Measurements from ENCODE around the gene MARCHF5.
"Not testable (repeated sequence)": the region's sequence is repeated elsewhere in the genome, so short reads cannot be mapped to it uniquely, and the experiment has no call there.

Gene MARCHF5

DNA sequence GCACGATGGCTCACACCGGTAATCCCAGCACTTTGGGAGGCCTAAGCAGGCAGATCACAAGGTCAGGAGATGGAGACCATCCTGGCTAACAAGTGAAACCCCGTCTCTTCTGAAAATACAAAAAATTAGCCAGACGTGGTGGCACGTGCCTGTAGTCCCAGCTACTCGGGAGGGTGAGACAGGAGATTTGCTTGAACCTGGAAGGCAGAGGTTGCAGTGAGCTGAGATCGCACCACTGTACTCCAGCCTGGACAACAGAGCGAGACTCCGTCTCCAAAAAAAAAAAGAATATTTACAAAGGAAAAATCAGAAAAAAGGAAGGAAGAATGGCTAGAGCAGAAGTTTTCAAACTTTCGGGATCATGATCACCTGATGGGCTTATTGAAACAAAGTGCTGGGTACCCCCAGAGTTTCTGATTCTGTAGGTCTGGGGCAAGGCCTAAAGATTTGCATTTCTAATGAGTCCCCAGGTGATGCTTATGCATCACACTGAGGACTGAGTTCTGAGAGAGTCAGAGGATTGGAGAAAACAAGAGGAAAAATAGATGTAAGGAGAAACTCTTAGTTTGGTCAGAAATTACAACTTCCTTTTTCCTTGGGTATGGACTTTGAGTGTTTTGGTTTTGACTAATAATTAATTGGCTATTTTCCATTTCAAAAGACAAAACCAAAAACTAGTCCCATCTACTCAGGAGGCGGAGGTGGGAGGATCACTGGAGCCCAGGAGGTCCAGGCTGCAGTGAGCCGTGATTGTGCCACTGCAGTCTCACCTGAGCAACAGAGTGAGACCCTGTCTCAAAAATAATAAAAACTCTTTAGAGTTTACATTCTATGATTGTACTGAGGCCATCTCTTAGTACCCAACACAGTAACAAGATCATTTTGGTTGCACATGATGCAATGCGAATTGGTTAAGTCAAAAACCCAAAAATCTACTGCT is 14.4 kb downstream of the MARCHF5 start:
- no peak for DNase-seq

DNA sequence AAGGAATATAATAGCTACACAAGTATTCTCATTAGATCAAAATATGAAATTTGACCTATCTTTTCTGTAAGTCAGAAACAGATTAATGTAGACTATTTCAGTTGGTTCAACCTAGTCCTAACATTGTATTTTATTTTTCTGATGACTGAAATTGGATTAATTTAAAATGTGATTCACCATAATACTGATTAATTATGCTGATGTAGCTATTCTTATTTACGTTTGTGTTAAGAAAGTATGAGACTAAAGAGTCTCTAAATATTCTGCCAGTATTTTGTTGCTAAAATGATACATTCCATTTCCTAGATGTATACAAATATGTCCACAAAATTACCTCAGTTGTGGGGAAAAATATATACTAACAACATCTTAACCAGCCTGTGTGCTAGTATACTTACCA is 18.3 kb downstream of the MARCHF5 start:
- DNase-seq = no peak

DNA sequence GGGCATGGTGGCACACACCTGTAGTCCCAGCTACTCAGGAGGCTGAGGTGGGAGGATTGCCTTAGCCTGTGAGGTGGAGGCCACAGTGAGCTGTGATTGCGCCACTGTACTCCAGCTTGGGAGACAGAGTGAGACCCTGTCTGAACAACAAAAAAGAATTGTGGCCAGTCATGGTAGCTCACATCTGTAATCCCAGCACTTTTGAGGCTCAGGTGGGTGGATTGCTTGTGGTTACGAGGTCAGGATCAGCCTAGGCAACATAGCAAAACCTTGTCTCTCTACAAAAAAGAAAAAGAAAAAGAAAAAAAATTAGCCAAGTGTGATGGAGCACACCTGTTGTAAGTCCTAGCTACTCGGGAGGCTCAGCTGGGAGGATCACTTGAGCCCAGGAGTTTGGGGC is 22.8 kb downstream of the MARCHF5 start:
- no peak for DNase-seq

DNA sequence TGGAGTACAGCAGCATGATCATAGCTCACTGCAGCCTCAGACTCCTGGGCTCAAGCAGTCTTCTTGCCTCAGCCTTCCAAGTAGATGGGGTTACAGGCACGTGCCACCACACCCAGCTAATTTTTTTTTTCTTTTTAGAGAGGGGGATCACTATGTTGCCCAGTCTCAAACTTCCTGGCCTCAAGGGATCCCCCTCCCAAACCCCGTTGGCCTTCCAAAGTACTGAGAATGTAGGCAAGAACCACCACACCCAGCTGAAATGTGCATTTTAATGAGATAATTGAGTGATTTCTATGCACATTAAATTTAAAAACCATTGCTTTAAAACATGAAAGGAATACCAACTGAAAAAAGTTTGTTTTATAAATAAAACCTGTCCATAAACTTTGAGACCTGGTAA is 25.6 kb downstream of the MARCHF5 start:
- no peak for DNase-seq

DNA sequence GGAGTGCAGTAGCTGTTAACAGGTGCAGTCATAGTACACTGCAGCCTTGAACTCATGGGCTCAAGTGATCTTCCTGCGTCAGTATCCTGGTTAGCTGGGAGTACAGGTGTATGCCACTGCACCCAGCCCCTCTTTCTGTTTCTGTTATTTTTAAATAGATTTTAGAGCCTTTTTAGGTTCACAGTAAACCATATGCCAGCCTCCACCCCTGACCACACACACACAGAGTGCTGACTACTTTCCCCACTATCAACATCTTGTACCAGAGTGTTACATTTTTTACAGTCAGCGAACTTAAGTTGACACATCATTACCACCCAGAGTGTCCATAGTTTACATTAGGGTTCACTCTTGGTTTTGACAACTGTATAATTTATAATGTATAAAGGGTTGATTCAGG is 32.1 kb downstream of the MARCHF5 start:
- no peak for DNase-seq

DNA sequence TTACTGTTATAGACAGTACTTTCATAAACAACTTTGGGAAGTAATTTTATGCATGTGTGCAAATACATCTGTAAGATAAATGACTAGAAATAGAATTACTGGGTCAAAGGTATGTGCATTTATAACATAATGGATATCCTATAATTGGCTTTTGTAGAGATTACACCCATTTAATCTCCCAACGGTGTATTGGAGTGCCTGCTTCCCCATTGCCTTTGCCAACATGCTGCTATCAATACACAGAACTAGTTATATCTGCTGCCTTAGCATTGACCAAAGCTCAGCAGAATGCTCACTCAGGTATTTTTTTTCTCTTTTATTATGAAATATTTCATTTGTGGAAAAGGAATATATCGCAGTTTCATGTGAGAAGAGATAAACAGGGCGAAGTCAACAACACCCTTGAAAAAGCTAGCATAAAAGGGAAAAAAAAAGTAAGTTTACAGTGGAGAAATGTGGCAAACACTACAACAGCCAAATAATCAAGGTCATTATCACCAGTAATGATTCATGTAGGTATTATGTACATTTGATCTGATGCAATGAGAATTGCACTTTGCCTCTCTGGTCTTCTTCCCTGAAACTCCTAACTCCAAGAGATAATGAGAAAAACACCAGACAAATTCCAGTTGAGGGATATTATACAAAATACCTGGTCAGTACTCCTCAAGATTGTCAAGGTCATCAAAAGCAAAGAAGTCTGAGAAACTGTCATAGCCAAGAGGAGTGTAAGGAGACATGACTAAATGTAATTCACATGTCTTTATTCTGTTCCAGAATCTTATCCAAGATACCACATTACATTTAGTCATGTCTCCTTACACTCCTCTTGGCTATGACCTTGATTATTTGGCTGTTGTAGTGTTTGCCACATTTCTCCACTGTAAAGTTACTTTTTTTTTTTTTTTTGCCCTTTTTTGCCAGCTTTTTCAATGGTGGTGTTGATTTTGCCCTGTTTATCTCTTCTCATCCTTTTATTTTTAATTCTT is 36.8 kb downstream of the MARCHF5 start:
- DNase-seq = no peak

DNA sequence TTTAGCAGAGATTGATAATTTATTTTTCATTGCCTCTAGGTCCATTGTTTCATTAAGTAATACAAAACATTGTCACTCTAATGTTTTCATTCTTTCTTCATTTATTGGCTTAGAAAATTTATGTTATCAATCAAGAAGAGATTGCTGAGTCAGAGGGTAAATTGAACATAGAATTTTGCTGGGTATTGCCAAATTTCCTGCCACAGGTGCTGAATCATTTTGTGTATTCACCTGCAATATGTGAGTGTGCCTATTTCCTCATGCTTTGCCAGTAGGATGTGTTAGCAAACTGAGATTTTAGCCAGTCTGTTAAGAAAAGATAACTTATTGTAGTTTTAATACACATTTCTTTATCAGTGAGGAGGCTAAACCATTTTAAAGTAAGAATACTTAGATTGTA is 38.0 kb downstream of the MARCHF5 start:
- no peak for DNase-seq

DNA sequence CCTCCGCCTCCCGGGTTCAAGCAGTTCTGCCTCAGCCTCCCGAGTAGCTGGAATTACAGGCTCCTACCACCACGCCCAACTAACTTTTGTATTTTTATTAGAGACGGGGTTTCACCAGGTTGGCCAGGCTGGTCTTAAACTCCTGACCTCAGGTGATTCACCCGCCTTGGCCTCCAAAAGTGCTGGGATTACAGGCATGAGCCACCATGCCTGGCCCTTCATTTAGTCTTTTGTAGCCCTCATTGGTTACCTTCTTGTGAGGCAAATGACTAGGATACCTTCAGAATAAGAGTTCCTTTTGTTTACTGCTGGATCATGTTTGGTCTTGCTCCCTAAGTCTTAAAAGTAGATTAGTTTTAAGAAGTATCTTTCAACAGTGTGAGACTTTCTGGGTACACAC is 39.0 kb downstream of the MARCHF5 start:
- not testable (repeated sequence) for DNase-seq

DNA sequence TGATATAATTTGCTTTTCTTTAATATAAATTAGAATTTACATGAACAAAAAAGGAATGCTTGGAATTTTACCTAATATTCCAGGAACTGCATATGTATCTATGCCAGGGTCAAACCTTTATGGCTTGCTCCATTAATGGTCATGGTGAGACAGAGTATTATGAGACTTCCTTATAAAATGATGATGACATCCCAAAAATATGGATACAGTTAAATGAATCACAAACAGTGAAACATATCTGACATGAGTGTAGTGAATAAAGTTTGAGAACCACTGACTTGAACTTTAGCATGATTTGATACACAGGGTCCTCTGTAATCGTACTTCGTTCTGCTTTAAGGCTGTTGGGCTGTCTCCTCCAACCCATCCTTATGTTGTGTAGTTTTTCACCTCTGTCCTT is 51.8 kb downstream of the MARCHF5 start:
- no peak for DNase-seq

DNA sequence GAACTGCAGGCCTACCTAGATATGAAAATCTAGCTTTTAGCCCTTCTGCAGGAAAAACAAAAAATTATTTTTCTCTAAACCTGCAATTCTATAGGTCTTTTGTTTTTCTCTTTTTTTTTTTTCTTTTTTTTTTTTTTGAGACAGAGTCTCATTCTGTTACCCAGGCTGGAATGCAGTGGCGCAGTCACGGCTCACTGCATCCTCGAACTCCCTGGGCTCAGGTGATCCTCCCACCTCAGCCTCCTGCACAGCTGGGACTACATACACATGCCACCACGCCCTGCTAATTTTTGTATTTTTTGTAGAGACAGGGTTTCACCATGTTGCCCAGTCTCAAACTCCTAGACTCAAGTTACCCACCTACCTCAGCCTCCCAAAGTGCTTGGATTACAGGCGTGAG is 54.6 kb downstream of the MARCHF5 start:
- DNase-seq = not testable (repeated sequence)

DNA sequence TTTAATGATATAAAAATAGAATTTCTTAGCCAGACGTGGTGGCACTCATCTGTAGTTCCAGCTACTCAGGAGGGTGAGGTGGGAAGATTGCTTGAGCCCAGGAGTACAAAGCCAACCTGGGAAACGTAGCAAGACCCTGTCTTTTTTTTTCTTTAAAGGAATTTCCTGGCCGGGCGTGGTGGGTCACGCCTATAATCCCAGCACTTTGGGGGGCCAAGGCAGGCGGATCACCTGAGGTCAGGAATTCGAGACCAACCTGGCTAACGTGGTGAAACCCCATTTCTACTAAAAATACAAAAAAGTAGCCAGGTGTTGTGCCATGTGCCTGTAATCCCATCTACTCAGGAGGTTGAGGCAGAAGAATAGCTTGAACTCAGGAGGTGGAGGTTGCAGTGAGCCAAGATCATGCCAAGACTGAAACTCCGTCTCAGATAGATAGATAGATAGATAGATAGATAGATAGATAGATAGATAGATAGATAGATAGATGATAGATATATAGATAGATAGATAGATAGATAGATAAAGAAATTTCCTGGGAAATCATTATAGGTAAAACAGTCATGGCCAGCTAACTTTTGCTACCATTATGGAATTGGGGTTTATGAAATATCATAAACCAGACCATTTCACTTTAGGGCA is 56.2 kb downstream of the MARCHF5 start:
- not testable (repeated sequence) for DNase-seq

DNA sequence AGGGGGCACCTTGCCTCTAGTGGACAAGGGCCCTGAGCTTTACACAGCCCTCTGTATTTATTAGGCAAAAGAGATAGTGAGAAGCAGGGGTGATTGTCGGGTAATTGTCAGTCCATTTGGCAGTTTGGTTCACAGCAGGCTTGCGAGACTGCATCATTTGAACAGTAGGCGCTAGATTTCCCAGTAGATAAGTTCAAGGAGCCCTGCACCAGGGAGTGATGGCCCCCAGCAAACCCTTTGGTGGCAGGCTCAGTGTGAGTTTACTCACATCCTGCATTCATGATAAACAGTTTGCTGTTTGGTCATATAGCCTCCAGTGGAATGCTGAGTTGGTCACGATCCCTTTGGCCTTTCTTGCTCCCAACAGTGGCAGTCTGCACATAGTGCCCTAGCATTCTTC is 59.4 kb downstream of the MARCHF5 start:
- DNase-seq = no peak

DNA sequence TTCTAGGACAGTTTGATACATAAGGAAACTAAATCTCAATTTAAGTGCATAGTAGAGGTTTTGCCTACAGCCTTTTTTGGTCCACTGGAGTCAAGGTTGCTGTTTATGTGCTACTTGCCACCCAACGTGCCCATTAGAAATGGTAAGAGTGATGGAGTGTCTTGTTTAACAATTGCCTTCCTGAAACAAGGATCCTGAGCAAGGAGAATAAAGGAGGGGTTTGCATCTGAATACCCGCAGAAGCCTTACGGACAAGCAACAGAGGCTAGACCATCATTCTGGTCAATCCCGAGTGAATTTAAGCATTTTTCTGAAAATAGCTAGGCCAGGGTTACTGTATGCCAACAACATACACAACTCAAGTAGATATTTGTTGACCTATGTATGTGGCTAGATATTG is 63.6 kb downstream of the MARCHF5 start:
- no peak for DNase-seq

DNA sequence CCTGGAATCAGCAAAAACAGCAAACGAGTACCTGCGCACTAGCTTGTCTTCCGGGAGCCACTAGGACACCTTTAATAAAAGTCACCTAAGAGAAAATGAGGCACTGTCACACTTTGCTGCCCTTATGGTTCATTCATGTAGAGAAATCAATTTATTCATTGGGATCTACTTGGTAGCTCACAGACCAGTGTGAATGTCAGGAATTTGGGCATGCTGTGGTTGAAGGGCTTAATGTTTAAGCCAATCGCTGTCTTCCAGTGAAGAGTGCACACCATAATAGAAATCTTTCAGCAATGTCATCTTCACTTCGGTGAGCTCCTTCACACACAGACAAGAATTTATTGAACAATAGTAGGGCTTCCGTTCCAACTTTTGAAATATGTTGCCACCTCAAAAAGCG is 65.1 kb downstream of the MARCHF5 start:
- no peak for DNase-seq

DNA sequence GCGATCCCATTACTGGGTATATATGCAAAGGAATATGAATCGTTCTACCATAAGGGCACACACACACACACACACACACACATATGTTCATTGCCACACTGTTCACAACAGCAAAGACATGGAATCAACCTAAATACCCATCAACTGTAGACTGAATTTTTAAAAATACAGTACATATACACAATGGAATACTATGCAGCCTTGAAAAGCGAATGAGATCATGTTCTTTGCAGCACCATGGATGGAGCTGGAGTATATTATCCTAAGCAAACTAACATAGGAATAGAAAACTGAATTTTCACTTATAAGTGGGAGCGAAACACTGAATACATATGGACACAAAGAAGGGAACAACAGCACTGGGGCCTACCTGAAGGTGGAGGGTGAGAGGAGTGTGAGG is 72.5 kb downstream of the MARCHF5 start:
- no peak for DNase-seq

DNA sequence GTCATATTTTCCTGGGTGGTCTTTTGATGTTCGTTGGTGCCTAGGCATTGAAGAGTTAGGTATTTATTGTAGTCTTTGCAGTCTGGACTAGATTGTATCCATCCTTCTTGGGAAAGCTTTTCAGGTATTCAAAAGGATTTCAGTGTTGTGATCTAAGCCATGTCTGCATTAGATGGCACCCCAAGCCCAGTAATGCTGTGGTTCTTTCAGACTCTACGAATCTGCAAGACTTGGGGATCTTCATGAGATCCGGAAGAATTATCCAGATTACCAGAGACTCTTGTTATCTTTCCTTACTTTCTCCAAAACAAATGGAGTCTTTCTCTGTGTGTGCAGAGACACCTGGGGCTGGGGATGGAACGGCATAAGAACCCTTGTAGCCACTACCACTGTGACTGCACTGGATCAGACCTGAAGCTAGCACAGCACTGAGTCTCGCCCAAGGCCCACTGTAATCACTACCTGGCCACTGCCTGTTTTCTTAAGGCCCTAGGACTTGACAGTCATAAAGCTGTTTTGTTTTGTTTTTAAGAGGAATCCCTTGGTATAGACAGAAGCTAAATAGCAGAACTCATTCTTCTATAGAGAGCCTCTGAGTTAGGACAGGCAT is 75.5 kb downstream of the MARCHF5 start:
- DNase-seq = no peak

DNA sequence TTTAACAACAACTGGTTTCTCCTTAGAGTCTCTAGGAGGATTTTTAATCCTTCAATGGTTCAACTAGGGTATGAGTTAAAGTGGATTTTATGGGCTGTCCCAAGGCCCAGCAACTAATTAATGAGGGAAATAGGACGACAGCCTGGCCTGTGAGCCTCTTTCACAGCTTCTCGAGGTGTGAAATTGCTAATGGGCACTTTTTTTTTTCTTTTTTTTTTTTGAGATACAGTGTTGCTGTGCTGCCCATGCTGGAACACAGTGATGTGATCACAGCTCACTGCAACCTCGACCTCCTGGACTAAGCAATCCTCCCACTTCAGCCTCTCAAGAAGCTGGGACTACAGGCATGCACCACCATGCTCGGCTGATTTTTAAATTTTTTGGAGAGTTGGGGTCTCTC is 87.0 kb downstream of the MARCHF5 start:
- DNase-seq = no peak

DNA sequence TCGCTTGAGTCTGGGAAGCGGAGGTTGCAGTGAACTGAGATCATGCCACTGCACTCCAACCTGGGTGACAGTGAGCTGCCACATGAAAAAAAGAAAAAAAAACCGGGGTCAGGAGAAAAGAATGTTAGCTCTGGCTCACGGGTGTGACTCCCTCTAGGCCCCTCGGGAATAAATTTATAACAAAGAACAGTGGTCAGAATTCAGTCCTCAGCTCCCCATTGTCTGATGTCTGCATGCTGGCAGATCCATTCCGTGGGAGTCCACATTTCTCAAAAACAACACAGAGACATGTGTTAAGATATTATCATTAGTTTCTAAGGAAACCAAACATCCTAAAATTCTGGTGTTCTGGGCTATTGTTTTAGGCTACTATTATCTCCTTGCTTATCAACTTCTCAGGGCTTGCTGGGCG is 90.6 kb downstream of the MARCHF5 start:
- DNase-seq = no peak

DNA sequence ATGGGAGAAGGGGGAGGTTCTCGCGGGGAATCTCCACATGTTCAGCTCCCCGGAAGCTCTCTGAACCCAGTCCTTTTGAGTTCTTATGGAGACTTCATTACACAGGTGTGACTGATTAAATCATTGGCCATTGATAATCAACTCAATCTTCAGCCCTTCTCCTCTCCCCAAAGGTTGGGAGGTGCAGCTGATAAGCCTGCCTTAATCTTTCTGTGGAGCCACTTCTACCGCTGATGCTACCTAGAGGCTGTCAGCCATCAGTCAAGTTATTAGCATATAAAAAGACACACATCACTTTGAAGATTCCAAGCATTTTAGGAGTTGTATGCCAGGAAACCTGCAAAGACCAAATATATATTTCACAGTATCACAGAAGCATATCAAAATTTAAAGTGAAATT is 91.7 kb downstream of the MARCHF5 start:
- no peak for DNase-seq

DNA sequence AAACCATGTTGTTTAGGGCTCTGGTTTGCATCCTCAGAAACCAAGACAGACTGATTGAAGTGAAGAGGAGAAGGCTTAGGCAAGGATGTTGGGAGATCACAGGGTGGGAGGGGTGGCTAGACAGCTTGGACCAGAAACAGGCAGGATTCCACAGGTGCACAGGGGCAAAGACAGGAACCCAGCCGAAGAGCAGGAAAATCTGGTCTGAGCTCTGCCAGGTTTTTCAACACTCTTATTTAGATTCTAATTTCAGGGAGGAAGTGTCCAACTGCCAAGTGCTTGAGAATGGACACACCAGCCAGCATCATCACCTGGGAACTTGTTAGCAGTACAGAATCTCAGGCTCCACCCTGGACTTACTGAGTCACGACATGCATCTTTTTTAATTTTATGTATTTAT is 93.8 kb downstream of the MARCHF5 start:
- no peak for DNase-seq

DNA sequence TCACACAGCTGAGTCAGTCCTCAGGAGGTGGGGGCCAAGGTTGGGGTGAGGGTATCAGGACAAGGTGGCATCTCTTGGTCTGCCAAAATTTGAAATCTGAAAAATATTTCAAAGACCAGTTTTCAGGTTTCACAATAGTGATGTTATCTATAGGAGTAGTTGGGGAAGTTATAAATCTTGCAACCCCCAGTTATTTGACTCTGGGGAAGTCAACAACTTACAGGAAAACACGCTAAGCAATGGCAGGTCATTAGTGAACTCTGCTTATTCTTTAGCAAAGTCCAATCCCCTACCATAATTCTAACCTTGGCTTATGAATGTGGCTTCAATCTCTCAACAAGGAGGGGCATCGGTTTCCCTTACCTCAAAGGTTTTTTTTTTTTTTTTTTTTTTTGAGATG is 94.9 kb downstream of the MARCHF5 start:
- no peak for DNase-seq

DNA sequence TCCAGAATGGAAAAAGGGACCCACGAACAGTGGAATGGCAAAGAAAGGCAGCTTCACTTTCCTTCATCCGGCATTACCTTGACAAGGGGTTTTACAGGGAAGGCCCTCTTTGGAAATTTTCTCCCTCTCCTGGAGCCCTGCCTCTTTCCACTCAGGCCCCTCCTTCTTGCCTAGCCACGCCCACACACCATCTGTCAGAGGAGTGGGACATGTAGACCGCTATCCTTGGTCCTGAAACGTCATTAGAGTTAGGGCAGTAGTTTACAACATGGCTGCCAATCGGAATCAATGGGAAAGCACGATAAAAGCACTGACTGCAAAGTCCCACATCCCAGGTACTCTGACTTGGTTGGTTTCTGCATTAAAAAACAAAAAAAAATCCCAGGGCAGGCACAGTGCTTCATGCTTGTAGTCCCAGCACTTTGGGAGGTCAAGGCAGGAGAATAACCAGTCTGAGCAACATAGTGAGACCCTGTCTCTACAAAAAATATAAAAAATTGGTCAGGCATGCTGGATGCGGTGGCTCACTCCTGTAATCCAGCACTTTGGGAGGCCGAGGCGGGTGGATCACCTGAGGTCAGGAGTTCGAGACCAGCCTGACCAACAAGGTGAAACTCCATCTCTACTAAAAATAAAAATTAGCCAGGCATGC is 96.4 kb downstream of the MARCHF5 start:
- DNase-seq = no peak
